GM23338 (cell line): Measurements from ENCODE around the gene ZNF592. TPM values are rescaled to one million over a fixed set of nuclear protein-coding genes. Genes with fewer than 3 reads are reported as not detected.

Experiments used
- ATAC-seq: fragments of 200-7000 bp; cut with Tn5 transposase; 3 replicates; pipeline ENCODE4 v1.9.1; 2020
- DNase-seq: peaks from one replicate; pipeline ENCODE4 v3.0.0-alpha.2; 2015; ENCODE audit warnings: low spot score
- H2AFZ ChIP-seq: fragments of 200-600 bp; sonication (generic); 2 replicates; pipeline ENCODE4 v1.8.0; 2016; ENCODE audit warnings: antibody characterized with exemption, mild to moderate bottlenecking, moderate library complexity
- H3F3A ChIP-seq: fragments of 200-600 bp; sonication (generic); replicated peaks from 2 replicates; pipeline ENCODE4 v1.8.0; 2017; ENCODE audit warnings: antibody characterized with exemption, mixed run types, low read depth
- H3K27ac ChIP-seq: fragments of 200-600 bp; sonication (generic); 2 replicates; pipeline ENCODE4 v1.6.1; 2016; ENCODE audit warnings: low read depth
- H3K27me3 ChIP-seq: fragments of 200-600 bp; sonication (generic); 2 replicates; pipeline ENCODE4 v1.8.0; 2016; ENCODE audit warnings: mild to moderate bottlenecking, mixed run types, moderate library complexity; ENCODE audit not compliant: insufficient read depth
- H3K36me3 ChIP-seq: fragments of 200-600 bp; sonication (generic); 2 replicates; pipeline ENCODE4 v1.8.0; 2016; ENCODE audit warnings: mild to moderate bottlenecking; ENCODE audit not compliant: insufficient read depth
- H3K4me1 ChIP-seq: fragments of 200-600 bp; sonication (generic); 2 replicates; pipeline ENCODE4 v1.8.0; 2016; ENCODE audit warnings: mild to moderate bottlenecking, moderate library complexity; ENCODE audit not compliant: insufficient read depth
- H3K4me2 ChIP-seq: fragments of 200-600 bp; sonication (generic); 2 replicates; pipeline ENCODE4 v1.7.1; 2017; ENCODE audit warnings: mixed run types
- H3K4me3 ChIP-seq: fragments of 200-600 bp; sonication (generic); 2 replicates; pipeline ENCODE4 v1.6.1; 2016; ENCODE audit warnings: mixed run types
- H3K79me2 ChIP-seq: fragments of 200-600 bp; sonication (generic); replicated peaks from 2 replicates; pipeline ENCODE4 v1.8.0; 2017; ENCODE audit warnings: mild to moderate bottlenecking; ENCODE audit not compliant: insufficient read depth
- H3K9me2 ChIP-seq: fragments of 200-600 bp; sonication (generic); 2 replicates; pipeline ENCODE4 v1.8.0; 2017; ENCODE audit not compliant: insufficient read depth
- H4K20me1 ChIP-seq: fragments of 200-600 bp; sonication (generic); replicated peaks from 2 replicates; pipeline ENCODE4 v1.8.0; 2017; ENCODE audit warnings: mild to moderate bottlenecking; ENCODE audit not compliant: insufficient read depth
- H3K27ac Mint-ChIP-seq: 2 replicates; pipeline ENCODE4 v1.8.0; 2020; ENCODE audit warnings: inconsistent platforms, mild to moderate bottlenecking, moderate library complexity, mixed read lengths
- H3K27me3 Mint-ChIP-seq: 3 replicates; pipeline ENCODE4 v1.8.0; 2022; ENCODE audit warnings: low read depth, mild to moderate bottlenecking, moderate library complexity, mixed read lengths, inconsistent platforms; ENCODE audit not compliant: insufficient read depth, poor library complexity
- H3K36me3 Mint-ChIP-seq: 3 replicates; pipeline ENCODE4 v1.8.0; 2021; ENCODE audit warnings: low read depth, mild to moderate bottlenecking, inconsistent platforms, moderate library complexity, mixed read lengths
- H3K4me1 Mint-ChIP-seq: 3 replicates; pipeline ENCODE4 v1.8.0; 2020; ENCODE audit warnings: mild to moderate bottlenecking, inconsistent platforms, mixed read lengths
- H3K4me3 Mint-ChIP-seq: 3 replicates; pipeline ENCODE4 v1.8.0; 2021; ENCODE audit warnings: moderate library complexity, mild to moderate bottlenecking, inconsistent platforms, mixed read lengths
- H3K9me3 Mint-ChIP-seq: 3 replicates; pipeline ENCODE4 v1.8.0; 2020; ENCODE audit warnings: moderate library complexity, mild to moderate bottlenecking, inconsistent platforms, mixed read lengths
- CTCF ChIP-seq, 2 experiments: fragments of 200-600 bp in 1 of 2; sonication (generic) in 1 of 2; conservative IDR thresholded peaks; 2 replicates each; pipeline versions ENCODE4 v1.5.1 to v1.6.1; 2016 to 2017; ENCODE audit warnings: antibody characterized with exemption in 2 of 2, low read depth in 2 of 2, mild to moderate bottlenecking in 2 of 2, moderate library complexity in 1 of 2
- EZH2phosphoT487 ChIP-seq: fragments of 200-600 bp; sonication (generic); IDR thresholded peaks from one replicate; pipeline ENCODE4 v1.8.1; 2018; ENCODE audit warnings: antibody characterized with exemption; ENCODE audit not compliant: unreplicated experiment
- ZNF331 ChIP-seq: fragments of 250-450 bp; sonication (Bioruptor Pico); IDR thresholded peaks from 2 replicates; pipeline ENCODE4 v1.5.0; 2020; ENCODE audit warnings: low read depth, mild to moderate bottlenecking, moderate library complexity
- polyA plus RNA-seq: library from polyadenylated mRNA; unstranded; fragments of >200 nt; fragmentation: Nextera tagmentation; extraction: Ambion mirVana; gene quantifications from 2 replicates; pipeline ENCODE4 v1.2.1, GENCODE V29; 2016
- total RNA-seq: library from RNA; depleted of rRNA; stranded (reverse); fragments of >200 nt; shearing (Covaris generic); gene quantifications from 2 replicates; pipeline ENCODE4 v1.2.3, GENCODE V29; 2014
- TF ChIP-seq, protein P1 (sequence below): fragments of 250-450 bp; sonication (Bioruptor Pico); IDR thresholded peaks from 2 replicates; pipeline ENCODE4 v1.5.0; 2020; ENCODE audit warnings: mild to moderate bottlenecking, moderate library complexity

ZNF592 gene
- total and polyA plus RNA-seq, 2 experiments from 2014 or later: 4.4 to 21.4 TPM

- ATAC-seq (no peak), DNase-seq (no peak)
- H4K20me1 ChIP-seq: peaks cover 3% of the 10 kb centered on the region
- peaks cover 3% of the 10 kb centered on the region for H3K27me3 Mint-ChIP-seq
- no peak for TF ChIP-seq ZNF331
- no peak for TF ChIP-seq EZH2phosphoT487
- TF ChIP-seq, protein P1, sequence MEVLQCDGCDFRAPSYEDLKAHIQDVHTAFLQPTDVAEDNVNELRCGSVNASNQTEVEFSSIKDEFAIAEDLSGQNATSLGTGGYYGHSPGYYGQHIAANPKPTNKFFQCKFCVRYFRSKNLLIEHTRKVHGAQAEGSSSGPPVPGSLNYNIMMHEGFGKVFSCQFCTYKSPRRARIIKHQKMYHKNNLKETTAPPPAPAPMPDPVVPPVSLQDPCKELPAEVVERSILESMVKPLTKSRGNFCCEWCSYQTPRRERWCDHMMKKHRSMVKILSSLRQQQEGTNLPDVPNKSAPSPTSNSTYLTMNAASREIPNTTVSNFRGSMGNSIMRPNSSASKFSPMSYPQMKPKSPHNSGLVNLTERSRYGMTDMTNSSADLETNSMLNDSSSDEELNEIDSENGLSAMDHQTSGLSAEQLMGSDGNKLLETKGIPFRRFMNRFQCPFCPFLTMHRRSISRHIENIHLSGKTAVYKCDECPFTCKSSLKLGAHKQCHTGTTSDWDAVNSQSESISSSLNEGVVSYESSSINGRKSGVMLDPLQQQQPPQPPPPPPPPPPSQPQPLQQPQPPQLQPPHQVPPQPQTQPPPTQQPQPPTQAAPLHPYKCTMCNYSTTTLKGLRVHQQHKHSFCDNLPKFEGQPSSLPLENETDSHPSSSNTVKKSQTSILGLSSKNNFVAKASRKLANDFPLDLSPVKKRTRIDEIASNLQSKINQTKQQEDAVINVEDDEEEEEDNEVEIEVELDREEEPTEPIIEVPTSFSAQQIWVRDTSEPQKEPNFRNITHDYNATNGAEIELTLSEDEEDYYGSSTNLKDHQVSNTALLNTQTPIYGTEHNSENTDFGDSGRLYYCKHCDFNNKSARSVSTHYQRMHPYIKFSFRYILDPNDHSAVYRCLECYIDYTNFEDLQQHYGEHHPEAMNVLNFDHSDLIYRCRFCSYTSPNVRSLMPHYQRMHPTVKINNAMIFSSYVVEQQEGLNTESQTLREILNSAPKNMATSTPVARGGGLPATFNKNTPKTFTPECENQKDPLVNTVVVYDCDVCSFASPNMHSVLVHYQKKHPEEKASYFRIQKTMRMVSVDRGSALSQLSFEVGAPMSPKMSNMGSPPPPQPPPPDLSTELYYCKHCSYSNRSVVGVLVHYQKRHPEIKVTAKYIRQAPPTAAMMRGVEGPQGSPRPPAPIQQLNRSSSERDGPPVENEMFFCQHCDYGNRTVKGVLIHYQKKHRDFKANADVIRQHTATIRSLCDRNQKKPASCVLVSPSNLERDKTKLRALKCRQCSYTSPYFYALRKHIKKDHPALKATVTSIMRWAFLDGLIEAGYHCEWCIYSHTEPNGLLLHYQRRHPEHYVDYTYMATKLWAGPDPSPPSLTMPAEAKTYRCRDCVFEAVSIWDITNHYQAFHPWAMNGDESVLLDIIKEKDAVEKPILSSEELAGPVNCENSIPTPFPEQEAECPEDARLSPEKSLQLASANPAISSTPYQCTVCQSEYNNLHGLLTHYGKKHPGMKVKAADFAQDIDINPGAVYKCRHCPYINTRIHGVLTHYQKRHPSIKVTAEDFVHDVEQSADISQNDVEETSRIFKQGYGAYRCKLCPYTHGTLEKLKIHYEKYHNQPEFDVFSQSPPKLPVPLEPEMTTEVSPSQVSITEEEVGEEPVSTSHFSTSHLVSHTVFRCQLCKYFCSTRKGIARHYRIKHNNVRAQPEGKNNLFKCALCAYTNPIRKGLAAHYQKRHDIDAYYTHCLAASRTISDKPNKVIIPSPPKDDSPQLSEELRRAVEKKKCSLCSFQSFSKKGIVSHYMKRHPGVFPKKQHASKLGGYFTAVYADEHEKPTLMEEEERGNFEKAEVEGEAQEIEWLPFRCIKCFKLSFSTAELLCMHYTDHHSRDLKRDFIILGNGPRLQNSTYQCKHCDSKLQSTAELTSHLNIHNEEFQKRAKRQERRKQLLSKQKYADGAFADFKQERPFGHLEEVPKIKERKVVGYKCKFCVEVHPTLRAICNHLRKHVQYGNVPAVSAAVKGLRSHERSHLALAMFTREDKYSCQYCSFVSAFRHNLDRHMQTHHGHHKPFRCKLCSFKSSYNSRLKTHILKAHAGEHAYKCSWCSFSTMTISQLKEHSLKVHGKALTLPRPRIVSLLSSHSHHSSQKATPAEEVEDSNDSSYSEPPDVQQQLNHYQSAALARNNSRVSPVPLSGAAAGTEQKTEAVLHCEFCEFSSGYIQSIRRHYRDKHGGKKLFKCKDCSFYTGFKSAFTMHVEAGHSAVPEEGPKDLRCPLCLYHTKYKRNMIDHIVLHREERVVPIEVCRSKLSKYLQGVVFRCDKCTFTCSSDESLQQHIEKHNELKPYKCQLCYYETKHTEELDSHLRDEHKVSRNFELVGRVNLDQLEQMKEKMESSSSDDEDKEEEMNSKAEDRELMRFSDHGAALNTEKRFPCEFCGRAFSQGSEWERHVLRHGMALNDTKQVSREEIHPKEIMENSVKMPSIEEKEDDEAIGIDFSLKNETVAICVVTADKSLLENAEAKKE (CRISPR knock-in tag): no peak
- TF ChIP-seq CTCF (conservative IDR thresholded peaks at IDR 0.05; ENCODE audit: low read depth in 2 of 2): peak in 1 of 2 experiments; percentile 24; a peak in 1 of 4 replicates
- no peak overlapping the region for H3K4me3 ChIP-seq
- H3K36me3 ChIP-seq: peaks cover 4% of the 10 kb centered on the region; the same call in 1 of the 2 replicates
- H3K36me3 Mint-ChIP-seq: peaks cover 9% of the 10 kb centered on the region
- peaks cover 22% of the 10 kb centered on the region for H3K4me1 ChIP-seq
- H3K9me2 ChIP-seq: no peaks in the 10 kb centered on the region
- no peaks in the 10 kb centered on the region for H3K9me3 Mint-ChIP-seq
- H2AFZ ChIP-seq: no peak overlapping the region
- H3K79me2 ChIP-seq: peaks cover 21% of the 10 kb centered on the region
- H3K27ac Mint-ChIP-seq: no peak overlapping the region
- 0 out of 2 replicates have a peak, but pooled peaks cover 3% of the 10 kb centered on the region for H3F3A ChIP-seq
- peaks cover 46% of the 10 kb centered on the region for H3K4me1 Mint-ChIP-seq
- no peak overlapping the region; the same call in 2 of the 3 replicates for H3K4me3 Mint-ChIP-seq
- no peak overlapping the region for H3K4me2 ChIP-seq
- no peak overlapping the region for H3K27ac ChIP-seq
- H3K27me3 ChIP-seq: no peaks in the 10 kb centered on the region
Observed at GRCh38 chr15:84821501-84822021, 73.2 kb downstream of the ZNF592 start.
